Measurements from ENCODE around the gene DLK1.

DLK1 gene

GRCh38 chr14:100740196-100740825 is 13.6 kb downstream of the DLK1 start:
- H3K27me3 ChIP-seq (replicated peaks), result no peaks in the 10 kb centered on the region
- H3K27ac ChIP-seq, result no peak overlapping the region
- no peak for TF ChIP-seq CTCF (IDR thresholded peaks at IDR 0.05; ENCODE audit: low read depth, low read length, missing control alignments)
- DNase-seq, result no peak
- in situ Hi-C loops (cut with HindIII; ENCODE audit: low pct_ligation_motif_present, low sequenced_read_pairs), result no loop called here
- no peaks in the 10 kb centered on the region for H3K36me3 ChIP-seq (replicated peaks)
- H3K4me3 ChIP-seq (ENCODE audit: low read depth, low read length), result no peak overlapping the region

DNA sequence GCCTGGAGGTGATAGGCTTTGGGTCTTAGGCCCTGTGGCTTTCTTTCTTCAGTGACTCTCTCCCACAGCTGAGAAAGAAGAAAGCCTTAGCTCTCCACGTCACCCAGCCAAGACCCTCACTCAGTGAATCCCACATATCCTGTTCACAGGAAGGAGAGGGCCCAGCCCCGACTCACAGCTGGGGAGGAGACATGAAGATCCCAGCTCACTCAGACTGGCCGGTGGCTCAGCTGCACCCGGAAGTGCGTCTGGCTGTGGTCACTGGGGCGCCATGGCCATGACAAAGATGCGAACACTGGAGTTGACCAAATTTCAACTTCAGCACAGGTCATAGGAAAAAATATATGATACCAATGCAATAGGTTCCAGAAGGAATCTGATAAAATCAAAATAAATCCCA is 14.2 kb downstream of the DLK1 start:
- Histone ChIP-seq H3K4me3 (ENCODE audit: low read depth, low read length) (no peak overlapping the region), H3K36me3 (replicated peaks) (no peaks in the 10 kb centered on the region), H3K27me3 (replicated peaks) (no peaks in the 10 kb centered on the region), H3K27ac (no peak overlapping the region)
- TF ChIP-seq CTCF (IDR thresholded peaks at IDR 0.05; ENCODE audit: low read depth, low read length, missing control alignments), result no peak
- in situ Hi-C loops (cut with HindIII; ENCODE audit: low pct_ligation_motif_present, low sequenced_read_pairs), result no loop called here
- DNase-seq, result no peak

DNA sequence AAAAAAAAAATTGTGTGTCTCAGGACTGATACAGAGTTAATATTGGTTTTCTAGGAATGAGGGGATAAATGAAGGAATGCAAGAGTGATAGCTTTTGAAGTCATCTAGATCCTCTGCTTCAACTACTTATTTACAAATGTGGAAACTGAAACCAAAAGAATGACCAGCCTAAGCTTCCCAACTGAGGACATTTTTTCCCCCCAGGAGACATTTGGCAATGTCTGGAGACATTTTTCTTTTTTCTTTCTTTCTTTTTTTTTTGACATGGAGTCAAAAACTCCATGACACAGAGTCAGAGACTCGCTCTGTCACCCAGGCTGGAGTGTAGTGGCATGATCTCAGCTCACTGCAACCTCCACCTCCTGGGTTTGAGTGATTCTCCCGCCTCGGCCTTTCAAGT is 15.3 kb downstream of the DLK1 start:
- H3K27ac ChIP-seq, result no peak overlapping the region
- no peaks in the 10 kb centered on the region for H3K27me3 ChIP-seq (replicated peaks)
- no peak overlapping the region for H3K4me3 ChIP-seq (ENCODE audit: low read depth, low read length)
- in situ Hi-C loops (cut with HindIII; ENCODE audit: low pct_ligation_motif_present, low sequenced_read_pairs), result no loop called here
- no peaks in the 10 kb centered on the region for H3K36me3 ChIP-seq (replicated peaks)
- no peak for DNase-seq
- no peak for TF ChIP-seq CTCF (IDR thresholded peaks at IDR 0.05; ENCODE audit: low read depth, low read length, missing control alignments)

DNA sequence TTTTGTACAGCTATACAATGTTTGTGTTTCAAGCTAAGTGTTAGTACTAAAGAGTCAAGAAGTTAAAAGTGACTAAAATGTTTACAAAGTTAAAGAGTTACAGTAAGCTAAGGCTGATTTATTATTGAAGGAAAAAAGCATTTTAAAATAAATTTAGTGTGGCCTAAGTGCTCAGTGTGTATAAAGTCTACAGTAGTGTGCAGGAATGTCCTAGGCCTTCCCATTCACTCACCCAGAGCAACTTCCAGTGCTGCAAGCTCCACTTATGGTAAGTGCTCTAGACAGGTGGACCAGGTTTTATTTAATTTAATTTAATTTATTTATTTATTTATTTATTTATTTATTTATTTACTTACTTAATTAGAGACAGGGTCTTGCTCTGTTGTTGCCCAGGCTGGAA is 19.6 kb downstream of the DLK1 start:
- DNase-seq, result no peak
- in situ Hi-C loops (cut with HindIII; ENCODE audit: low pct_ligation_motif_present, low sequenced_read_pairs), result no loop called here
- no peaks in the 10 kb centered on the region for H3K36me3 ChIP-seq (replicated peaks)
- no peak overlapping the region for H3K27ac ChIP-seq
- no peak for TF ChIP-seq CTCF (IDR thresholded peaks at IDR 0.05; ENCODE audit: low read depth, low read length, missing control alignments)
- H3K27me3 ChIP-seq (replicated peaks), result no peaks in the 10 kb centered on the region
- H3K4me3 ChIP-seq (ENCODE audit: low read depth, low read length), result no peak overlapping the region

DNA sequence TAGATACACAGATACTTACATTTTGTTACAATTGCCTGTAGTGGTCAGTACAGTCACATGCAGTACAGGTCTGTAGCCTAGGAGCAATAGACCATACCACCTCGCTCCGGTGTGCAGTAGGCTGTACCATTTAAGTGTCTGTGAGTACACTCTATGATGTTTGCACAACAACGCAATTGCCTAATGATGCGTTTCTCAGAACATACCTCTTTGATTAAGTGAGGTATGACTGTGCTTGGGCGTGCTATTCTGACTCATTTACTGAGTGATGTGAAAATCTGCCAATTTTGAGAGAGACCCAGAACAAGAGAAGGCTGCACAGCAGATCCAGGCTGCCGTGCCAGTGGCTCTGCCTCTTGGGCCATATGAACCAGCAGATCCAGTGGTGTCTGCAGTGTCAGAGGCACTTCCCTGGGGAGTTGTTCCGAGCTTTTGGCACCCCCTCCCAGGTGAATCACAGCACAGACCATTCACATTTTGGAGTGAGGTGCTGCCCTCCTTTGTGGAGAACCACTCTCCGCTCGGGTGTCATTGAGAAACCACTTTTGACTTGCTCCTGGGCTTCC is 20.4 kb downstream of the DLK1 start:
- Histone ChIP-seq H3K4me3 (ENCODE audit: low read depth, low read length) (no peak overlapping the region), H3K27me3 (replicated peaks) (no peaks in the 10 kb centered on the region), H3K27ac (no peak overlapping the region), H3K36me3 (replicated peaks) (no peaks in the 10 kb centered on the region)
- no peak for TF ChIP-seq CTCF (IDR thresholded peaks at IDR 0.05; ENCODE audit: low read depth, low read length, missing control alignments)
- peak; percentile 73 for DNase-seq
- in situ Hi-C loops (cut with HindIII; ENCODE audit: low pct_ligation_motif_present, low sequenced_read_pairs), result no loop called here

- no peak overlapping the region for H3K4me3 ChIP-seq (ENCODE audit: low read depth, low read length)
- H3K27me3 ChIP-seq (replicated peaks), result no peaks in the 10 kb centered on the region
- no peak for TF ChIP-seq CTCF (IDR thresholded peaks at IDR 0.05; ENCODE audit: low read depth, low read length, missing control alignments)
- H3K27ac ChIP-seq, result no peak overlapping the region
- H3K36me3 ChIP-seq (replicated peaks), result no peaks in the 10 kb centered on the region
- DNase-seq, result no peak
- in situ Hi-C loops (cut with HindIII; ENCODE audit: low pct_ligation_motif_present, low sequenced_read_pairs), result no loop called here
Observed at GRCh38 chr14:100747736-100748135, 21.0 kb downstream of the DLK1 start.
